Choroid plexus epithelial cell (primary cell): ENCODE measurements around the gene ARMC9.

ENCODE experiments used
- DNase-seq: peaks from one replicate; pipeline ENCODE4 v3.0.0-alpha.2; 2010; ENCODE audit warnings: low read depth
- H3K4me3 ChIP-seq: 2 replicates; pipeline ENCODE4 v1.5.1; 2011; ENCODE audit warnings: low read depth, mild to moderate bottlenecking, control low read depth, low read length, moderate library complexity
- TF ChIP-seq, protein P1 (sequence below): conservative IDR thresholded peaks from 2 replicates; pipeline ENCODE4 v1.5.1; 2011; ENCODE audit warnings: low read depth, mild to moderate bottlenecking, control low read depth, inconsistent platforms, low read length, moderate library complexity

ARMC9 gene

DNA sequence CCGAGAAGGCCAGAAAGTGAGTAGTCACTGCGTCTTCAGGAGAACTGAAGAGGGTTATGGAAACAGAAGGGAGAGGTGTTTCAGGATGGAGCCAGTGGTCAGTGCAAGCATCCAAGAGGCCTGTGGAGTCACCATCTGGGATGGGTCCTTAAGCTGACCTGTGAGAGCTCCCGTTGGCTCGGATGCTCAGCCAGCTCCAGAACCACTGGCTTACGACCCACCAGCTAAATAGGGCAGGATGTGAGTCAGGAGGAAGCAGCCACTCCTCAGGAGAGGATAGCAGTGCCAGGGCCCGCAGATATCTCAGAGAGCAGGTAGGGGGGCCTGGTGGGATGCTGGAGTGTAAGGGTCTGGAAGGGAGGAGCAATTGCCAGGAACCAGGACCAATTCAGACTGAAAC, 134.0 kb downstream of the ARMC9 start:
- no peak overlapping the region for H3K4me3 ChIP-seq
- TF ChIP-seq, protein P1, sequence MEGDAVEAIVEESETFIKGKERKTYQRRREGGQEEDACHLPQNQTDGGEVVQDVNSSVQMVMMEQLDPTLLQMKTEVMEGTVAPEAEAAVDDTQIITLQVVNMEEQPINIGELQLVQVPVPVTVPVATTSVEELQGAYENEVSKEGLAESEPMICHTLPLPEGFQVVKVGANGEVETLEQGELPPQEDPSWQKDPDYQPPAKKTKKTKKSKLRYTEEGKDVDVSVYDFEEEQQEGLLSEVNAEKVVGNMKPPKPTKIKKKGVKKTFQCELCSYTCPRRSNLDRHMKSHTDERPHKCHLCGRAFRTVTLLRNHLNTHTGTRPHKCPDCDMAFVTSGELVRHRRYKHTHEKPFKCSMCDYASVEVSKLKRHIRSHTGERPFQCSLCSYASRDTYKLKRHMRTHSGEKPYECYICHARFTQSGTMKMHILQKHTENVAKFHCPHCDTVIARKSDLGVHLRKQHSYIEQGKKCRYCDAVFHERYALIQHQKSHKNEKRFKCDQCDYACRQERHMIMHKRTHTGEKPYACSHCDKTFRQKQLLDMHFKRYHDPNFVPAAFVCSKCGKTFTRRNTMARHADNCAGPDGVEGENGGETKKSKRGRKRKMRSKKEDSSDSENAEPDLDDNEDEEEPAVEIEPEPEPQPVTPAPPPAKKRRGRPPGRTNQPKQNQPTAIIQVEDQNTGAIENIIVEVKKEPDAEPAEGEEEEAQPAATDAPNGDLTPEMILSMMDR, result no peak
- DNase-seq, result no peak

DNA sequence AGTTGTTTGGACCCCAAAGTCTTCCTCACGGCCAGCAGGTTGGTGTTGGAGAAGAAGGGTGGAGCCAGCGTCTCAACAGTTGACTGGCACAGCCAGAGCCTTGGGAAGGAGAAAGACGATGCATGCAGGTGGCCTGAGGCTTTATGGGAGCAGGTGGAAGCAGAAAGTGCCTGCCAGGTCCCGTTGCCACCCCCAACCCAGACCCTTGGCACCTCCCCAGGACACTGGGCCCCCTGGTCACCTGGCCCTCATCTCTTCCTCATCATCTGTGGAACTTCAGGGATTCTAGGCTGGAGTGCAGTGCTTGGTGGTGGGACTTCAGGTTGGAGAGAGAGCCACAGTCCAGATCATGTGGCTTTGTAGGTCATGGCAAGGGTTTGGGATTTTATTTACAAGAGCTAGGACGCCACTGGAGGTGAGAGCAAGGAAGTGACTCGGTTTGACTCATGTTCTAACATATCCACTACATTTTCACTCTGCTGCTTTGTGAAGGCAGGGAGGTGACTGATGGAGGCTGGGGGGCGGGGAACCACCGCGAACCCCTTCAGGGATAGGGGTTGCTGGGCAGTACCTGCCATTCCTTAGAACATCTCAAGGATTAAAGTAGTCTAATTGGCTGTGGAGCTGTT, 134.6 kb downstream of the ARMC9 start:
- TF ChIP-seq, protein P1, result no peak
- no peak overlapping the region for H3K4me3 ChIP-seq
- DNase-seq, result no peak

DNA sequence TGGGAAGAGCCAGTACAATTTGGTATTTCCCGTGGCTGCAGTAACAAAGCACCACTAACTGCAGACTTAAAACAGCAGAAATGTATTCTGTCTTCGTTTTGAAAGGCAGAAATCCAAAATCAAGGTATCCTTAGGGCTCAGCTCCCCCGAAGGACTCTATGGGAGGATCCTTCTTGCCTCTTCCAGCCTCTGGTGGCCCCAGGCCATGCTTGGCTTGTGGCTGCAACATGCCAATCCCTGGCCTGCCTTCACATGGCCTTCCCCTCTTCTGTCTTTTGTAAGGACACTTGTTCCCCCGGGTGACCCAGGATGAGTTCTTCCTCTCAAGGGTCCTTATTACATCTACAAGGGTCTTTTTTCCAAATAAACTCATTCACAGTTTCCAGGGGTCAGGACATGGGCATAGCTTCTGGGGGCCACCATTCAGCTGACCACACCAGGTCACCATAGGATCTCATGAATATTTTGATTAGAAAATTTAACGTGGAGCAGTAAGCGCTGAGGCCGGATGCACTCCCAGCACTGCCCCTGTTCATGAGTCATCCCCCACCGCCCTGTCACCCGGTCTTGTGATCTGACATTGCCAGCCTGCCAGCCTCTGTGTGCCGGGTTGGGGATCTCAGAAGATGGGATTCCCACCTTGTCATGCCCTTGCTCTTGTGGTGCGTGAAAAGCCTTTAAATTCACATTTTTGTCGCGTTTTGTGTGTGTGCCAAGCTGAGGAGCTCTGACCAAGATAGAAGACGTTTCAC, 135.9 kb downstream of the ARMC9 start:
- DNase-seq, result no peak
- no peak overlapping the region for H3K4me3 ChIP-seq
- TF ChIP-seq, protein P1, result no peak

DNA sequence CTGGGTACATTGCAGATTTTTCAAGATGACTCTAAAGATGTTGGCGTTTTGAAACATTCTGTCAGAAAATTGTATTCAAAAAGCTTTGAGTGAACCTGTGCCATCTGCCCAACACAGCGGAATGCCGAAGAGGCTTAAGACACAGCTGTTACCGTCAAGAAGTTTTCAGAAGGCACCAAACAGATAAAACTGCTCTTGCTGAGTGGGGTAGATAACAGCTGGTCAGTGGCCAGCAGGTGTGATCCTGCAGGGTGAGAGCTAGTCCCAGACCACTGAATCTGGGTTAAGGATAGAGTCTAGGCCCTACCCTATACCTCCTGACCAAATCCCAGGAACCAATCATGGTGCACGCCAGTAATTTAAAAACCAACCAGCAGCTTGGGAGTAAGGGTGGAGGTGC, 136.6 kb downstream of the ARMC9 start:
- DNase-seq, result no peak
- H3K4me3 ChIP-seq, result no peak overlapping the region
- TF ChIP-seq, protein P1, result no peak

DNA sequence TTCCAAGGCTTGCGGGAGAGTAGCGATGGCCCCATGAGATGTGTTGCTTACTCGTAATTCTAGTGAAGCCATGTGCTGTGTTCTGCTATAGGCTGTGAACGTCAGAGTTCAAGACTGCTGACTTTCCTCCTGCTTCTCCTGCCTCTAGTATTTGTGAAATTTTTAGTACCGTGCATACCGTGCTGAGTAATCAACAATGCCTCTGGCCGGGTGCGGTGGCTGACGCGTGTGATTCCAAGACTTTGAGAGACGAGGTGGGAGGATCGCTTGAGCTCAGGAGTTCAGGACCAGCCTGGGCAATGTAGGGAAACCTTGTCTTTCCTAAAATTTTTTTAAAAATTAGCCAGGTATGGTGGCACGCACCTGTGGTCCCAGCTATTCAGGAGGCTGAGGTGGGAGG, 137.2 kb downstream of the ARMC9 start:
- TF ChIP-seq, protein P1, result no peak
- DNase-seq, result no peak
- no peak overlapping the region for H3K4me3 ChIP-seq

DNA sequence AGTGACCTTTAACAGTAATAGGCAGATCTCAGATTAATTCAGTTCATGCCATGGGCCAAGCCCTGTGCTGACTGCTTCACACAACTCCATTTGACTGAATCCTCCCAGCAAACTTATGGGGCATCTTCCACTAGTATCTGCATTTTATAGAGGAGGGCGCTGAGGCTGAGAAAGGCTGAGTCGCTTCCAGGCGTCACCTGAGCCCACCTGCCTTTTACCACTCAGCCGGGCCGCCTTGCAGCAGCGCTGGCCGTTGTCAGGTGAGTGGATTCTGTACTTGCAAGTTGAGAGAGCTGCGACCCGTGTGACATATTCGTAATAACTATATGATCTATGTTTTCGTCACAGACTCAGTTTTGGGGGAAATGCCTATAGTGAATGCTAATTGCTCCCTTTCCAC, 137.8 kb downstream of the ARMC9 start:
- TF ChIP-seq, protein P1, result no peak
- no peak overlapping the region for H3K4me3 ChIP-seq
- no peak for DNase-seq

DNA sequence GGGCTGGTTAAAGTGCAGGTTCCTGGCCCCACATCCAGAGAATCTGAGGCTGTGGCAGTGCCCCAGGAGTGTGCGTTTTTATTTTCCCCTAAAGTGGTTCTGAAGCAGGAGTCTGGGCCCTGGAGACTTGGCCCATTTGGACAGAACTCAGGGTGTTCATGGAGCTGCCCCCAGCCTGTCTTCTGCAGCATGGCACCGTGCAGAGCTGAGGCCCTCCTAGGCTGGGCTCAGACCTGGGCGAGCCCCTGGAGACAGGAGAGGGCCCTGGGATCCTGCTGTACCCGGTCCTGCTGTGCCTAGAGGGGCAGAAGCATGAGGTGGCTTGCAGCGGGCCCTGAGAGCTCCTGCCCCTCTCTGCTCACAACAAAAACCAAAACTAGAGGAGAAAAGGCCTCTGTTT, 138.3 kb downstream of the ARMC9 start:
- DNase-seq, result no peak
- H3K4me3 ChIP-seq, result no peak overlapping the region
- TF ChIP-seq, protein P1, result no peak
